HepG2 (cell line): Measurements from ENCODE around the gene TMEM256. TPM values are rescaled to one million over a fixed set of nuclear protein-coding genes. Genes with fewer than 3 reads are reported as not detected.
A peak's percentile ranks its signal among the peaks of the same experiment; 100 is the strongest.

Source experiments
- ADNP ChIP-seq: sonication (generic); formaldehyde crosslinking; IDR thresholded peaks from 2 replicates; pipeline ENCODE4 v1.4.0; 2020; ENCODE audit warnings: missing genetic modification reagents
- BRD4 ChIP-seq: sonication (generic); formaldehyde crosslinking; IDR thresholded peaks from 2 replicates; pipeline ENCODE4 v1.4.0; 2020; ENCODE audit warnings: missing genetic modification reagents
- CCAR2 ChIP-seq: fragments of 200-400 bp; formaldehyde crosslinking; optimal IDR thresholded peaks from 2 replicates; pipeline ENCODE3; 2018; ENCODE audit warnings: low read depth, mild to moderate bottlenecking, low read length, moderate library complexity
- HNF4A ChIP-seq: sonication (generic); formaldehyde crosslinking; IDR thresholded peaks from 2 replicates; pipeline ENCODE4 v1.4.0; 2020; ENCODE audit warnings: missing genetic modification reagents
- NFE2 ChIP-seq: sonication (generic); formaldehyde crosslinking; IDR thresholded peaks from 2 replicates; pipeline ENCODE4 v1.4.0; 2020; ENCODE audit warnings: missing genetic modification reagents
- POLR2AphosphoS5 ChIP-seq: IDR thresholded peaks from 2 replicates; pipeline ENCODE4 v1.6.1; 2012; ENCODE audit warnings: low read depth, low read length
- RARG ChIP-seq: sonication (generic); formaldehyde crosslinking; IDR thresholded peaks from 2 replicates; pipeline ENCODE4 v1.4.0; 2020; ENCODE audit warnings: low read depth, mild to moderate bottlenecking, missing genetic modification reagents
- REPIN1 ChIP-seq: sonication (generic); formaldehyde crosslinking; IDR thresholded peaks from 2 replicates; pipeline ENCODE4 v1.8.0; 2022; ENCODE audit warnings: missing genetic modification reagents, low read depth, mild to moderate bottlenecking, borderline replicate concordance
- SIX4 ChIP-seq: sonication (generic); formaldehyde crosslinking; IDR thresholded peaks from 2 replicates; pipeline ENCODE4 v1.4.0; 2020; ENCODE audit warnings: missing genetic modification reagents
- SP5 ChIP-seq: IDR thresholded peaks from 2 replicates; pipeline ENCODE4 v1.6.1; 2016; ENCODE audit warnings: low read depth, borderline replicate concordance
- U2AF1 ChIP-seq: fragments of 200-400 bp; formaldehyde crosslinking; optimal IDR thresholded peaks from 2 replicates; pipeline ENCODE3; 2017; ENCODE audit warnings: mild to moderate bottlenecking, low read depth, low read length
- ZBTB21 ChIP-seq: sonication (generic); formaldehyde crosslinking; IDR thresholded peaks from 2 replicates; pipeline ENCODE4 v1.4.0; 2020; ENCODE audit warnings: missing genetic modification reagents
- ZC3H4 ChIP-seq: sonication (generic); formaldehyde crosslinking; IDR thresholded peaks from 2 replicates; pipeline ENCODE4 v1.4.0; 2020; ENCODE audit warnings: missing genetic modification reagents, borderline replicate concordance
- ZNF234 ChIP-seq: sonication (generic); formaldehyde crosslinking; conservative IDR thresholded peaks from 2 replicates; pipeline ENCODE4 v1.5.1; 2020; ENCODE audit warnings: mild to moderate bottlenecking, missing genetic modification reagents
- ZNF326 ChIP-seq: sonication (generic); formaldehyde crosslinking; IDR thresholded peaks from 2 replicates; pipeline ENCODE4 v1.4.0; 2020; ENCODE audit warnings: missing genetic modification reagents, borderline replicate concordance
- ZNF350 ChIP-seq: sonication (generic); formaldehyde crosslinking; IDR thresholded peaks from 2 replicates; pipeline ENCODE4 v1.4.0; 2020; ENCODE audit warnings: mild to moderate bottlenecking, low read depth, missing genetic modification reagents, borderline replicate concordance
- ZNF496 ChIP-seq: sonication (generic); formaldehyde crosslinking; IDR thresholded peaks from 2 replicates; pipeline ENCODE4 v1.8.1; 2023; ENCODE audit warnings: mild to moderate bottlenecking, moderate library complexity, missing genetic modification reagents; ENCODE audit not compliant: insufficient replicate concordance
- ZNF589 ChIP-seq: sonication (generic); formaldehyde crosslinking; conservative IDR thresholded peaks from 2 replicates; pipeline ENCODE4 v1.8.0; 2022; ENCODE audit warnings: mild to moderate bottlenecking, moderate library complexity, missing genetic modification reagents
- ZNF75D ChIP-seq: sonication (generic); formaldehyde crosslinking; IDR thresholded peaks from 2 replicates; pipeline ENCODE4 v1.8.1; 2023; ENCODE audit warnings: missing genetic modification reagents, mild to moderate bottlenecking, borderline replicate concordance
- ZNF773 ChIP-seq: sonication (generic); formaldehyde crosslinking; IDR thresholded peaks from 2 replicates; pipeline ENCODE4 v1.4.0; 2020; ENCODE audit warnings: missing genetic modification reagents, borderline replicate concordance
- ZNF777 ChIP-seq: sonication (generic); formaldehyde crosslinking; IDR thresholded peaks from 2 replicates; pipeline ENCODE4 v1.4.0; 2020; ENCODE audit warnings: missing genetic modification reagents
- polyA plus RNA-seq, 8 experiments: library from polyadenylated mRNA; depleted of rRNA in 3 of 8; stranded (reverse) in 7 of 8; unstranded in 1 of 8; fragments of >200 nt; fragmentation: Illumina TruSeq in 4 of 8; extraction: Trizol in 4 of 8; gene quantifications; 2 replicates each; pipeline versions ENCODE4 v1.2.1 to v1.2.3, GENCODE V29; 2011 to 2016; ENCODE audit warnings: low read depth in 4 of 8, missing spikeins in 1 of 8, mixed read lengths in 1 of 8; ENCODE audit not compliant: insufficient read depth in 1 of 8
- total RNA-seq, 5 experiments: library from RNA; depleted of rRNA; stranded (reverse); fragments of >200 nt; fragmentation: Illumina TruSeq; extraction: Trizol; gene quantifications; 2 replicates each; pipeline ENCODE4 v1.2.3, GENCODE V29; 2016; ENCODE audit warnings: low read depth in 1 of 5
- TF ChIP-seq, protein P1 (sequence below): sonication (generic); formaldehyde crosslinking; IDR thresholded peaks from 2 replicates; pipeline ENCODE4 v1.4.0; 2020; ENCODE audit warnings: missing genetic modification reagents
- TF ChIP-seq, protein P2 (sequence below): sonication (generic); formaldehyde crosslinking; IDR thresholded peaks from 2 replicates; pipeline ENCODE4 v1.4.0; 2020; ENCODE audit warnings: mild to moderate bottlenecking, missing genetic modification reagents, borderline replicate concordance
- TF ChIP-seq, protein P3 (sequence below): sonication (generic); formaldehyde crosslinking; IDR thresholded peaks from 2 replicates; pipeline ENCODE4 v1.4.0; 2020; ENCODE audit warnings: missing genetic modification reagents

Gene TMEM256
- total and polyA plus RNA-seq, 2 of the 13 experiments (the other 11 are each of a cell fraction or from before 2014, with no cell fraction given) = 231 to 252 TPM

DNA sequence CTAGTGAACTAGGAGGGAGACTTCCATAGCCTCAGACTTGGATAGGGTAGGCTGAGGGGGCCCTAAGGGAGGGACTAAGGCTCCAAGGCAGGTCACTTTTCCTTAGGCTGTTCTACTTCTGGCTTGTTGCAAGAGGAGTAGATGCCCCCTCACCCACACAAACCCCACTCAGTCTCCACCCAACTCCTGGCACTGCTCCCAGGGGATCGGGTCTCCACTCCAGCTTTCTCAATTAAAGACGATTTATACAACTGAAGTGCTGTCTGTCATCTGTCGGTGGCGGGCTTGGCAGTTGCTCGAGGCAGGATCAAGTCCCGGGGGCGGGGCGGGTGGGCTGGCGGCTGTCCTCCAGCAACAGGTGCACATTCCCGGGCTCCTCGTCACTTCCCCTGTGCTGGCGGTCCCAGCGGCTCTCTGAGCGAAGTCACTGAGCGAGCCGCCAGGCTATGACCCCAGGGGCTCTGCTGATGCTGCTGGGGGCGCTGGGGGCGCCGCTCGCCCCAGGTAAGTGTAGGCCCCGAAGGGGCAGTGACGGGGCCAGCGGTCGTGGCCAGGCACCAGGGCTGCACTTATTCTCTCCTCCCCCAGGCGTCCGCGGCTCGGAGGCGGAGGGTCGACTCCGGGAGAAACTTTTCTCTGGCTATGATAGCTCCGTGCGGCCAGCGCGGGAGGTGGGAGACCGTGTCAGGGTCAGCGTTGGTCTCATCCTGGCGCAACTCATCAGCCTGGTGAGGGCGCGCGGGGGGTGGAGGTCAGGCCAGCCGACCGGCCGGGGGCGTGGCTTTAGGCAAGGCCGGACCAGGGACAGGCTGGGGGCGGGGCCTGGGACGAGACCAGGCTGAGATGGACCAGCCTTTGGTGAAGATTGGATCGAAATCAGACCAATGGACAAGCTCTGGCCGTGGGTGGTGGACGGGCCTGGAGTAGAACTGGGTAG is 41.1 kb upstream of the TMEM256 start, which contains the start of gene CHRNB1 (continued):
- TF ChIP-seq ZNF589 (CRISPR knock-in tag) = no peak
- TF ChIP-seq BRD4 (CRISPR knock-in tag) = no peak; the same call in 1 of the 2 replicates
- no peak for TF ChIP-seq ZNF326 (CRISPR knock-in tag)
- no peak for TF ChIP-seq SIX4 (CRISPR knock-in tag)
- peak; percentile 65; the same call in 1 of the 2 replicates for TF ChIP-seq ZNF350 (CRISPR knock-in tag)
- TF ChIP-seq ZNF496 (CRISPR knock-in tag) = no peak
- peak; percentile 62 for TF ChIP-seq POLR2AphosphoS5
- no peak for TF ChIP-seq ZNF234 (CRISPR knock-in tag)
- TF ChIP-seq, protein P1, sequence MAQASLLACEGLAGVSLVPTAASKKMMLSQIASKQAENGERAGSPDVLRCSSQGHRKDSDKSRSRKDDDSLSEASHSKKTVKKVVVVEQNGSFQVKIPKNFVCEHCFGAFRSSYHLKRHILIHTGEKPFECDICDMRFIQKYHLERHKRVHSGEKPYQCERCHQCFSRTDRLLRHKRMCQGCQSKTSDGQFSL (CRISPR knock-in tag) = no peak
- no peak for TF ChIP-seq ZNF75D (CRISPR knock-in tag)
- no peak for TF ChIP-seq RARG (CRISPR knock-in tag)
- no peak for TF ChIP-seq ZBTB21 (CRISPR knock-in tag)
- TF ChIP-seq HNF4A = no peak
- TF ChIP-seq CCAR2 = no peak
- TF ChIP-seq ZNF773 (CRISPR knock-in tag) = no peak
- TF ChIP-seq NFE2 (CRISPR knock-in tag) = no peak
- peak; percentile 94 for TF ChIP-seq ZNF777
- TF ChIP-seq, protein P2, sequence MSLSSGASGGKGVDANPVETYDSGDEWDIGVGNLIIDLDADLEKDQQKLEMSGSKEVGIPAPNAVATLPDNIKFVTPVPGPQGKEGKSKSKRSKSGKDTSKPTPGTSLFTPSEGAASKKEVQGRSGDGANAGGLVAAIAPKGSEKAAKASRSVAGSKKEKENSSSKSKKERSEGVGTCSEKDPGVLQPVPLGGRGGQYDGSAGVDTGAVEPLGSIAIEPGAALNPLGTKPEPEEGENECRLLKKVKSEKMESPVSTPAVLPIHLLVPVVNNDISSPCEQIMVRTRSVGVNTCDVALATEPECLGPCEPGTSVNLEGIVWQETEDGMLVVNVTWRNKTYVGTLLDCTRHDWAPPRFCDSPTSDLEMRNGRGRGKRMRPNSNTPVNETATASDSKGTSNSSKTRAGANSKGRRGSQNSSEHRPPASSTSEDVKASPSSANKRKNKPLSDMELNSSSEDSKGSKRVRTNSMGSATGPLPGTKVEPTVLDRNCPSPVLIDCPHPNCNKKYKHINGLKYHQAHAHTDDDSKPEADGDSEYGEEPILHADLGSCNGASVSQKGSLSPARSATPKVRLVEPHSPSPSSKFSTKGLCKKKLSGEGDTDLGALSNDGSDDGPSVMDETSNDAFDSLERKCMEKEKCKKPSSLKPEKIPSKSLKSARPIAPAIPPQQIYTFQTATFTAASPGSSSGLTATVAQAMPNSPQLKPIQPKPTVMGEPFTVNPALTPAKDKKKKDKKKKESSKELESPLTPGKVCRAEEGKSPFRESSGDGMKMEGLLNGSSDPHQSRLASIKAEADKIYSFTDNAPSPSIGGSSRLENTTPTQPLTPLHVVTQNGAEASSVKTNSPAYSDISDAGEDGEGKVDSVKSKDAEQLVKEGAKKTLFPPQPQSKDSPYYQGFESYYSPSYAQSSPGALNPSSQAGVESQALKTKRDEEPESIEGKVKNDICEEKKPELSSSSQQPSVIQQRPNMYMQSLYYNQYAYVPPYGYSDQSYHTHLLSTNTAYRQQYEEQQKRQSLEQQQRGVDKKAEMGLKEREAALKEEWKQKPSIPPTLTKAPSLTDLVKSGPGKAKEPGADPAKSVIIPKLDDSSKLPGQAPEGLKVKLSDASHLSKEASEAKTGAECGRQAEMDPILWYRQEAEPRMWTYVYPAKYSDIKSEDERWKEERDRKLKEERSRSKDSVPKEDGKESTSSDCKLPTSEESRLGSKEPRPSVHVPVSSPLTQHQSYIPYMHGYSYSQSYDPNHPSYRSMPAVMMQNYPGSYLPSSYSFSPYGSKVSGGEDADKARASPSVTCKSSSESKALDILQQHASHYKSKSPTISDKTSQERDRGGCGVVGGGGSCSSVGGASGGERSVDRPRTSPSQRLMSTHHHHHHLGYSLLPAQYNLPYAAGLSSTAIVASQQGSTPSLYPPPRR = no peak; the same call in 1 of the 2 replicates
- TF ChIP-seq REPIN1 (CRISPR knock-in tag) = no peak
- TF ChIP-seq ADNP (CRISPR knock-in tag) = no peak
- TF ChIP-seq U2AF1 = no peak
- TF ChIP-seq SP5 (CRISPR knock-in tag) = peak; percentile 43; the same call in 1 of the 2 replicates
- TF ChIP-seq, protein P3, sequence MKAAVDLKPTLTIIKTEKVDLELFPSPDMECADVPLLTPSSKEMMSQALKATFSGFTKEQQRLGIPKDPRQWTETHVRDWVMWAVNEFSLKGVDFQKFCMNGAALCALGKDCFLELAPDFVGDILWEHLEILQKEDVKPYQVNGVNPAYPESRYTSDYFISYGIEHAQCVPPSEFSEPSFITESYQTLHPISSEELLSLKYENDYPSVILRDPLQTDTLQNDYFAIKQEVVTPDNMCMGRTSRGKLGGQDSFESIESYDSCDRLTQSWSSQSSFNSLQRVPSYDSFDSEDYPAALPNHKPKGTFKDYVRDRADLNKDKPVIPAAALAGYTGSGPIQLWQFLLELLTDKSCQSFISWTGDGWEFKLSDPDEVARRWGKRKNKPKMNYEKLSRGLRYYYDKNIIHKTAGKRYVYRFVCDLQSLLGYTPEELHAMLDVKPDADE (CRISPR knock-in tag) = no peak
- no peak for TF ChIP-seq ZC3H4 (CRISPR knock-in tag)
